GM18951 (cell line): ENCODE results near the gene PI4K2A.

Experiments used
- POLR2A ChIP-seq: IDR thresholded peaks from 4 replicates; pipeline ENCODE4 v1.6.1; 2011; ENCODE audit warnings: mild to moderate bottlenecking; ENCODE audit not compliant: insufficient read length, insufficient read depth; ENCODE audit errors: extremely low read depth
- in situ Hi-C: fragments of 300-500 bp; cut with MboI; formaldehyde crosslinking; loops from one replicate; pipeline ENCODE4 v1.12.0; 2022; ENCODE audit warnings: low sequenced_read_pairs, mixed read lengths, inconsistent platforms; ENCODE audit not compliant: unreplicated experiment

Gene PI4K2A

DNA sequence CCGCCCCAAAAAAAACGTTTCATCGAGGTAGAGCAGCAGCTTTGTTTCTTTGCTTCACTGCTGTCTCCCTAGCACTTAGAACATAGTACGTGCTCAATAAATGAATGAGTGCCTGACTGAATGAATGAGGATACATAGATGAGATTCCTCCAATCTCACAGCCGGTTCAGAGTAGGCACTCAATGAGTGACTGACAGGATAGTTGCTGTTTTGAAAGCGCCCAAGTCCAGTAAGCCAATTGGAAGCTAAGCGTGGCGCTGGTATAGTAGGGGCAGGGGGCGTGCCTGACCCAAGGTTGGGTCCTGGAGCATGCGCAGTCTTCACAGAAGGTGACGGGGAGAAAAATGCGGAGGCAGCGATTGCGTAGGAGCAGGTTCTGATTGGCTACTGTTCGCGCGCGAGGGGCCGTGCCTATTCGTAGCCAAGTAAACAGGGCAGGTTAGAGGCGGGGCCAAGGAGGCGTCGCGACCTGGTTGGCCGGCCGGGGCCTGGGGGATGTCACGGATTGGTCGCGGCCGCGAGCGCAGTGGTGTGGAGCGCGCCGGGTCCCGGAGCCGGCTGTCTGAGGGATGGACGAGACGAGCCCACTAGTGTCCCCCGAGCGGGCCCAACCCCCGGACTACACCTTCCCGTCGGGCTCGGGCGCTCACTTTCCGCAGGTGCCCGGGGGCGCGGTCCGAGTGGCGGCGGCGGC lies at the start of gene PI4K2A:
Gene PI4K2A, plus strand, starts transcription at position 498 of the 694 bp plus-strand sequence. Its CDS starts 72 bp downstream, at position 570.
- in situ Hi-C loops, result no loop called here
- peak; percentile 67 for TF ChIP-seq POLR2A

DNA sequence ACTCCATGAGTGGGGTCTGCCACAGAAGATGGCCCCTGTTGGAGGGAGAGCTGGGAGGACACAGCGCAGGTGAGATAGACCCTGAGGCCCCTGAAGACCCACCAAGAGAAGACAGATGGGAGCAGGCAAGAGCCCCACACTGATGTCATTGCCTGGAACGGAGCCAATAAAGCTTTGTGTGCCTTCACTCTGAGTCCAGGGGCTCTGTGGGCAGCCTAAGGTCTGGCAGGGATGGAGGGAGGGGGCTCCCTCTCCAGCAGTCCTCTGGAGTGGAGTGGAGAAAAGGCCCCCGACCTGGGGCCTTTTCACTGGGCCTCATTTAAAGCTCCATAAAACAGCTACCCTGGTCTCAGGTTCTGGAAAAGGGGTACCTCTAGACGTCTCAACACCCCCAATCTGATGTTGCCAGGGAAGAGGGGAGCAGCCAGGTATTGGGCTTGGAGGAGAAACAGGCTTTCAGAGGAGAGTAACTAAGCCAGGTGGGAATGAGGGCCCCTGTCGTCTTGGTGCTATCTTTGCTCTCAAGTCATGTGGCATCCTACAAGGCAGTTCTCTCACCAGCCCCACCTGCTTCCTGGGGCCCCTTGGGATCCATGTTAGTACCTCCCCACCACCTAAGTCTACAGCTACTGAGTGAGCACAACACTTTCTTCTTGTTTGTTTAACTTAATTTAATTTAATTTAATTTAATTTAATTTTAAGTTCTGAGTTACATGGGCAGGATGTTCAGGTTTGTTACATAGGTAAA lies 49.5 kb upstream of the PI4K2A start:
- in situ Hi-C loops, result no loop called here
- TF ChIP-seq POLR2A, result no peak

DNA sequence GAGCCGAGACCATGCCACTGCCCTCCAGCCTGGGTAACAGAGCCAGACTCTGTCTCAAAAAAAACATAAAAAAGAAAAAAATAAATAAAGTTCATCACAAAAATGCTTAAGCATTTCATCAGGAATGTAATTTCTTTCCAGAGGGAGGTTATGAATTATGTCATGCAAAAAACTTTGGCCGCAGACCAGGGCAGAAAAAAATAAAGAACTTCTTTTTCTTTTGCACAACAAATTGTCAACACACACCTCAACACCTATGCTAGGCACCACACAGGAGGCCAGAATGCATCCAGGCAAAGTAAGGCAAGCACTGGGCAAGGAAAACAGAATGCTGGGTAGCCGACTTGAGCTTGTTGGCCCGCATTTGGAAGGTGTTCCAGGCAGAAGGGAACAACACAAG lies 47.0 kb upstream of the PI4K2A start:
- in situ Hi-C loops, result no loop called here

DNA sequence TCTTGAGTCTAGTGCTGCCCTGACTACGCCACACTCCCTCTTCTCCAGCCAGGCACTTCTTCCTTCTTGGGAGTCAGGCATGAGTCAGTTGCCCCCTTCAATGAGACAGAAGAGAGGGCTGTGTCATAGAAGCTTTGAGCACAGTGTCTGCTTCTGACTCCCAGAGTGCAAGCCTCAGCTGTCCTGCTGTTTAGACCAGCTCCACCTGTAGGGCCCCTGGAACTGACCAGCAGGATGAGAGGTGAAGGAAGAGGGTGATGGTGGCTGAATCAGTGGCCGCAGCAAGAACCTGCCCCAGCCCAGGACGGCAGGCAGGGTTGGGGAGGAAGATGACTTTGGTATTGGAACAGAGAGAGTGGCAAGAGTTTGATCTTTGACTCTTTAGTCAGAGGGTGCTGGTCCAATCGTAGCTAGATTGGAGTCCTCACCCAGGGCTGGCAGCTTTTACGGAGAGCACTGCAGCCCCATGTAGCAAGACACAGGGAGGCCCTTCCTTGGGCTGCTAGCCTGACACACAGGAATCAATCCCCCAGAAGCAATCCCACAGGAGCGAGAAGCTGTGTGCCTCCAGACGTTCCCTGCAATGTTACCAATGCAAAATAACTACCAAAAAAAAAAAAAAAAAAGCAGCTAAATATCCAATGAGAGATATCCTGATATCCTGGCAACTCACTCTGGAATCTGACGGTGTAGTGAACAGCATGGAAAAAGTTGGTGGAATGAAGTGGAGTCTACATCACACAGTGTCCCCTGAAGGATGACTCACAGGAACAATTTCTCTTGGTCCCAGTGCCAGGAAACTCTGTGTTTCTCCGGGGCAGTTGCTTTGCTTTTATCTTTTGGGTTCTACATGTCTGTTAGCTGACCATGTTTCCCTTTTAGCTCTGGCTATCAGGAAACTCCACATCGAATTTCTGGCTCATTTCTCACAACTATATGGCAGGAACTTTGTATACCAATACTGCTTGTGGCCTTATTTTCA lies 44.1 kb upstream of the PI4K2A start:
- in situ Hi-C loops, result no loop called here
- no peak for TF ChIP-seq POLR2A

More for the DNA sequence above, 47.0 kb upstream of the PI4K2A start:
- TF ChIP-seq POLR2A, result no peak

DNA sequence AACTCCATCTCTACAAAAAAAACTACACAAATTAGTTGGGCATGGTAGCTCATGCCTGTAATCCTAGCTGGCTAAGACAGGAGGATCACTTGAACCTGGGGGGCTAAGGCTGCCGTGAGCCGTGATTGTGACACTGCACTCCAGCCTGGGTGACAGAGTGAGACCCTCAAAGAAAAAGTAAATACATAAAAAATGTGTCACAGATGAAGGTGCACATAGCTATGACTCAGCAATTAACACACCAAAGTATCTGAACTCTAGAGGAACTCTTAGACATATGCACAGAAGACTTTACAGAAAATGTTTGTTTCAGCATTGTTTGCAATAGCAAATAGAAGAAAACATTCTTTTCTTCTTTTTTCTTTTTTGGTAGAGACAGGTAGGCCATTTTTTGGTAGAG lies 42.7 kb upstream of the PI4K2A start:
- in situ Hi-C loops, result no loop called here
- TF ChIP-seq POLR2A, result no peak

DNA sequence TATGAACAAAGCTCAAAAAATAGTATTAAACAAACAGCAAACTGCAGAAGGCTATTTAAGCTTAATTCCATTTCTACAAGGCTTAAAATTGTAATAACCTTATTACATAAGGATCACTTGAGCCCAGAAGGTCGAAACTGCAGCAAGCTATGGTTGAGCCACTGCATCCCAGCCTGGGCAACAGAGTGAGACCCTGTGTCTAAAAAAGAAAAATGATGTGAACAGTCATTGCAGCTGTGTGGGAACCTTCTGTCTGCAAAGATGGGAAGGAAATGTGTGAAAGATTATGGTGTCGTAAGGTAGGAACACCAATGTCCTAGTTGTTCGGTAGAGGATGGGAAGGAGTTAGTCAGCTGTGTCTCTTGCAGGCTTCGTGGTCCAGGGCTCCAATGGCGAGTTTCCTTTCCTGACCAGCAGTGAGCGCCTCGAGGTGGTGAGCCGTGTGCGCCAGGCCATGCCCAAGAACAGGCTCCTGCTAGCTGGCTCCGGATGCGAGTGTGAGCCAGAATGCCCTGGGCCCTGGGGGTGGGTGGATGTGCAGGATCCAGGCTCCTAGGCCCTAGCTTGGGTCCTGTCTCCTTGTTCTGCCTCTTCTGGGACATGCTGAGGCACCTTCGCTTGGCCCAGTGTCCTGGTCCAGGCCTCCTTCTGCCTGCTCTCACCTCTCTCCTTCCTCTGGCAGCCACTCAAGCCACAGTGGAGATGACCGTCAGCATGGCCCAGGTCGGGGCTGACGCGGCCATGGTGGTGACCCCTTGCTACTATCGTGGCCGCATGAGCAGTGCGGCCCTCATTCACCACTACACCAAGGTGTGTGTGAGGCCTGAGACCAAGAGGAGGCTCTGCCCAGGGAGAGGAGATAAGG lies 41.8 kb upstream of the PI4K2A start:
- in situ Hi-C loops, result no loop called here
- no peak for TF ChIP-seq POLR2A

DNA sequence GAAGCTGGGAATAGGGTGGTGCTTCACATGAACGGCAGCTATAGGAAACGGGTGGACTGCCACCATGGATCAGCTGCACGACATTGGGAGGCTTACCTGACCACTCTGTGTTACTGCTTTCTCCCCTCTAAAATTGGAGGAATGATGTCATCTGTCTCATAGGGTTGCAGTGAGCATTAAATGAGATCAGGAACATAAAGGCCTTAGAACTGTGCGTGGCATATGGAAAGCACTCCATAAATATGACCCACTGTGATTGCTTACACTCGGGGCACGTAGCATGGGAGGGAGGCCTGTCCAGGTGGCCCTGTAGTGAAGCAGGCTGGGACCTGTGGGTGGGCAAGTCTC lies 41.2 kb upstream of the PI4K2A start:
- TF ChIP-seq POLR2A, result no peak
- in situ Hi-C loops, result no loop called here

DNA sequence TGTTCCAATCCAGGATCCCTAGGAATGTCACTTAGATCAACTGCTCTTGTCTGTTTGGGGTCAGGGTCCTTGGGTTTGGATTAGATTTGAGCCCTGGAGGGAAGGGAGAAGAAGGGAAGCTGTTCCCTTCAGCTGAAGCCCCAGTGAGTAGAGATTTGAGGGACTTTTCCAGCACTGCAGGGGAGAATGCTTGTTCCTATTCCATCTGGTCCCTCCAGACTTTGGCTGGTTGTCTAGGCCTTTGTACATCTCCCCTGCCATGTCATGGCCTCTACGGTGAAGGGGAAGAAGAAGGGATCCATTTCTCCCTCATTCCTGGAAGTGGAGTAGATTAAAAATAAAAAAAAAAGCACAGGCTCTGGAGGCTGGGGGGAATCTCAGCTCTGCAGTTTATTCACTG lies 39.9 kb upstream of the PI4K2A start:
- TF ChIP-seq POLR2A, result no peak
- in situ Hi-C loops, result no loop called here

DNA sequence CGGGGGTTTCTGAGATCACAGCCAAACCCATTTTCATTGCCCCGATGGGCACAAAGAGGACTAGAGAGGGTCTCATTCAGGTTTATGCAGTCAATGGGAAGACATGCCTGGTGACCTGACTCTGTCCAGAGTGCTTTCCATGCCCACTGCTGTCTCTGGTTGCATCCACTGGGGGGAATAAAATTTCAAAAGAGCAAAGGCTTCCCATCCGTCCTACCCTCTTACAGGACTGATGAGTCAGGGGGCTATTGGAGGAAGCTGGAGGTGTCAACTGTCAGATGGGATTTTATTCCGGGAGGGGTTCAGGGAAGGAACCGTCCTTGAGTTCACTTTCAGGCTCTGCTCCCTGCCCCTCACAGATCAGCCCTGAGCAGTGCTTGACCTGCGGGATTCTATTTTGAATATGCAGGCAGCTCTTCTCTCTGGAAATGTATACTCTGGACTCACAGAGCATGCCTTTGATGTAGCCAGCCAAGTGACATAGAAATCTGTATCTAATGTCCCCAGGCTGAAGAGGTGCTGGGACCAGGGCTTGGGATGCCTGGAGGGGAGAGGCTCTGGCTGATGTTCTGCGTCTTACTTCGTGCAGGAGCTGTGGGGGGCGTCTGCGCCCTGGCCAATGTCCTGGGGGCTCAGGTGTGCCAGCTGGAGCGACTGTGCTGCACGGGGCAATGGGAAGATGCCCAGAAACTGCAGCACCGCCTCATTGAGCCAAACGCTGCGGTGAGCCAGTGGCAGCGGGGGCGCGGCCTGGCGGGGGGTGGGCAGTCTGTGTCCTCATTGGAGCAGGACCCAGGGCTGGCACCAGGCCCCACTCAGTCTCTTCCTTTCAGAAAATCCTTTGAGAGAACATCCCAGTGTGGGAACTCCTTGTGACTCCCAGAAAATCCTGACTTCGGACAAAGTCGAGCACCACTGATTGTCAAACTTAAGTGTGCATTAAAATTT lies 38.9 kb upstream of the PI4K2A start:
- in situ Hi-C loops, result no loop called here
- no peak for TF ChIP-seq POLR2A

DNA sequence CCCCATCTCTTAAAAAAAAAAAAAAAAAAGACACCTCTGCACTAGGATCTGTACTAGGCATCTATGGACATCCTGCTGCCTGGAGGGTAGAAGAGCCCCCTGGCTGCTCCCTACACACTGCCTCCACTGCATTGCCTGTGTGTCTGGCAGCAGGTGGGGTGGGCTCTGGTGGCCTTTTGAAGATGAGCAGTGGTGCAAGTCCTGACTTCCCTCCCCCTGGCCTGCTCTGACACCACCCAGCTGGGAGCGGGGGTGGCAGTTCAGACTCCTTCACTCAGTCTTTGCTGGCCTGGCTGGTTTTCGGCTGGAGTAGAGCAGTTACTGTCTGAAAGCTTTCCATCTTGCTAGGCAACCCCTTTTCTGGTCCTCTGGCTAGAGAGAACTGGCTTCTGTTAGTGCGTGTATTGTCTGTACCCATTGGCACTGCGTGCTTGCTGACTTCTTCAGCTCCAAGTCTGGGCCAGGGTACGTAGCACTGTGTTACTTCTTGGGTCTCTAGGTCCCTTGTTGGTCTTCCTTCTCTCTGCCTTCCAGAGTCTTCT lies 33.3 kb upstream of the PI4K2A start:
- in situ Hi-C loops, result no loop called here
- no peak for TF ChIP-seq POLR2A

DNA sequence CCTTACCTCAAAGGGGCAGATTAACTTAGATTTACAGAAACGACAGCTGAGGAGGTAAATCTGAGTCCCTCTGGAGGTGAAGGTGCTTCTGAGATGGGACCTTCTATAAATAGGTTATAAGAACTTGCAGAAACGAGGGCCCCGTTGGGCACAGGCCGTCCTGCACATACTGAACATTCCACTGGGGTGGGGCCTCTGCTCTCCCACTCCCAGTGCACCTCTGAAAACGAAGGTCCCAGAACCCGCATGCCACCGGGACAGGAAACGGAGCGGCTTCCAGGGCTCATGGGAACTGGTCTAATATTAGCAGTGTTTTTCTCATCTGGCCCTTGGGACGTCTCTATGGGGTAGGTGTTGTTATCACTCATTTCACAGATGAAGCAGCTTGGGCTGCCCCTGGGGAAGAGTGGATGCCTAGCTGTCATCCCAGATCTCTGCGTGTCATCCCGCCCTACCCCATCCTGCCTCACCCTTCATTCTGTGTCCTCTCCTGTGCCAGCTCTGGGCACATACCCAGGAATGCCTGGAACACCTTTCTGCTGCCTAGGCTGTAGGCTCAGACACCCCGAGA lies 31.4 kb upstream of the PI4K2A start:
- in situ Hi-C loops, result no loop called here
- no peak for TF ChIP-seq POLR2A

DNA sequence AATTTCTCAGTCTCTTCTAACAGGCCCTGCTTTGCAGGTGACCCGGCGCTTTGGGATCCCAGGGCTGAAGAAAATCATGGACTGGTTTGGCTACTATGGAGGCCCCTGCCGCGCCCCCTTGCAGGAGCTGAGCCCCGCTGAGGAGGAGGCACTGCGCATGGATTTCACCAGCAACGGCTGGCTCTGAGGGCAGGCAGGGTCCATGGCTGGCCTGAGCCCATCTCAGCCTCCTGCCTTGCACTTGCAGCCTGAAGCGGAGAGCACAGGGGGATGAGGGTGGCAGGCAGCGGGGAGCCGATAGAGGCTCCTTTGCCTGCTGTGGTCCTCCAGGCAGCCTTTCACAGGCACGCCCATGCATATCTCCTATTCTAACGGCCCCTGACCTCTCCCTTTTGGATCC lies 29.0 kb upstream of the PI4K2A start:
- in situ Hi-C loops, result no loop called here
- no peak for TF ChIP-seq POLR2A
